ENCODE data around the gene SWI5.
A peak's percentile ranks its signal among the peaks of the same experiment; 100 is the strongest.

Gene SWI5

GRCh38 chr9:128249908-128250838, 25.9 kb upstream of the SWI5 start:
- no peak overlapping the region for H2AFZ ChIP-seq (ENCODE audit: low read length)
- H3F3A ChIP-seq (ENCODE audit: insufficient read depth, low read length) = no peaks in the 10 kb centered on the region
- no peaks in the 10 kb centered on the region for H3K9me2 ChIP-seq (ENCODE audit: low read depth, low read length)
- no peaks in the 10 kb centered on the region for H3K9me3 ChIP-seq (ENCODE audit: low read length)
- peak overlapping the region; percentile 34; the same call in 1 of the 2 replicates for H3K9ac ChIP-seq (ENCODE audit: low read length)
- H3K4me2 ChIP-seq (ENCODE audit: low read length) = peak overlapping the region; percentile 75
- no peak for TF ChIP-seq EZH2 (IDR thresholded peaks at IDR 0.05; ENCODE audit: borderline replicate concordance, low read length)
- no peak; the same call in 1 of the 2 replicates for TF ChIP-seq CTCF (IDR thresholded peaks at IDR 0.05; ENCODE audit: low read length)
- H3K4me3 ChIP-seq (ENCODE audit: low read depth, low read length, poor library complexity, severe bottlenecking) = peak overlapping the region; percentile 60
- H3K36me3 ChIP-seq (ENCODE audit: insufficient read depth, low read length) = no peaks in the 10 kb centered on the region
- H3K79me2 ChIP-seq (ENCODE audit: insufficient read depth, low read length) = no peaks in the 10 kb centered on the region
- peaks cover 28% of the 10 kb centered on the region for H3K4me1 ChIP-seq (ENCODE audit: insufficient read depth, low read length, severe bottlenecking)
- H3K27ac ChIP-seq (ENCODE audit: low read depth, low read length, poor library complexity, severe bottlenecking) = no peak overlapping the region
- H4K20me1 ChIP-seq (ENCODE audit: insufficient read depth, low read length) = no peaks in the 10 kb centered on the region
- H3K27me3 ChIP-seq (ENCODE audit: insufficient read depth, low read length) = peaks cover 23% of the 10 kb centered on the region

- Histone ChIP-seq H3K27me3 (ENCODE audit: insufficient read depth, low read length) (peaks cover 23% of the 10 kb centered on the region), H3F3A (ENCODE audit: insufficient read depth, low read length) (no peaks in the 10 kb centered on the region), H3K27ac (ENCODE audit: low read depth, low read length, poor library complexity, severe bottlenecking) (no peak overlapping the region), H3K4me2 (ENCODE audit: low read length) (peak overlapping the region; percentile 75), H3K9me3 (ENCODE audit: low read length) (no peaks in the 10 kb centered on the region), H3K4me1 (ENCODE audit: insufficient read depth, low read length, severe bottlenecking) (peaks cover 25% of the 10 kb centered on the region), H3K36me3 (ENCODE audit: insufficient read depth, low read length) (no peaks in the 10 kb centered on the region), H4K20me1 (ENCODE audit: insufficient read depth, low read length) (no peaks in the 10 kb centered on the region), H3K9ac (ENCODE audit: low read length) (peak overlapping the region; percentile 34; the same call in 1 of the 2 replicates), H2AFZ (ENCODE audit: low read length) (no peak overlapping the region), H3K4me3 (ENCODE audit: low read depth, low read length, poor library complexity, severe bottlenecking) (peak overlapping the region; percentile 60), H3K9me2 (ENCODE audit: low read depth, low read length) (no peaks in the 10 kb centered on the region), H3K79me2 (ENCODE audit: insufficient read depth, low read length) (no peaks in the 10 kb centered on the region)
- TF ChIP-seq CTCF (IDR thresholded peaks at IDR 0.05; ENCODE audit: low read length) (no peak), EZH2 (IDR thresholded peaks at IDR 0.05; ENCODE audit: borderline replicate concordance, low read length) (no peak)
Measured at GRCh38 chr9:128250839-128251731, 25.0 kb upstream of the SWI5 start.

GRCh38 chr9:128251732-128252100, 24.4 kb upstream of the SWI5 start:
- no peaks in the 10 kb centered on the region for H3K9me2 ChIP-seq (ENCODE audit: low read depth, low read length)
- TF ChIP-seq CTCF (IDR thresholded peaks at IDR 0.05; ENCODE audit: low read length) (no peak), EZH2 (IDR thresholded peaks at IDR 0.05; ENCODE audit: borderline replicate concordance, low read length) (no peak)
- H3K27me3 ChIP-seq (ENCODE audit: insufficient read depth, low read length) = peaks cover 23% of the 10 kb centered on the region
- H3K4me3 ChIP-seq (ENCODE audit: low read depth, low read length, poor library complexity, severe bottlenecking) = no peak overlapping the region
- no peaks in the 10 kb centered on the region for H3K9me3 ChIP-seq (ENCODE audit: low read length)
- no peaks in the 10 kb centered on the region for H3K79me2 ChIP-seq (ENCODE audit: insufficient read depth, low read length)
- peaks cover 25% of the 10 kb centered on the region for H3K4me1 ChIP-seq (ENCODE audit: insufficient read depth, low read length, severe bottlenecking)
- no peaks in the 10 kb centered on the region for H3F3A ChIP-seq (ENCODE audit: insufficient read depth, low read length)
- no peak overlapping the region for H2AFZ ChIP-seq (ENCODE audit: low read length)
- H4K20me1 ChIP-seq (ENCODE audit: insufficient read depth, low read length) = no peaks in the 10 kb centered on the region
- H3K9ac ChIP-seq (ENCODE audit: low read length) = no peak overlapping the region
- no peak overlapping the region for H3K27ac ChIP-seq (ENCODE audit: low read depth, low read length, poor library complexity, severe bottlenecking)
- H3K36me3 ChIP-seq (ENCODE audit: insufficient read depth, low read length) = no peaks in the 10 kb centered on the region
- H3K4me2 ChIP-seq (ENCODE audit: low read length) = no peak overlapping the region
